Mucosa of rectum (tissue), 2 donors: ENCODE data around the gene FIBCD1.

Experiments used
- H3K27ac ChIP-seq, 2 donors: one replicate each; pipeline ENCODE4 v1.7.0; 2013; ENCODE audit warnings: inconsistent platforms in 2 of 2, low read depth in 2 of 2, low read length in 2 of 2
- H3K27me3 ChIP-seq, 2 donors: one replicate each; pipeline ENCODE4 v1.7.0; 2013; ENCODE audit warnings: low read length in 2 of 2; ENCODE audit not compliant: control insufficient read depth in 2 of 2, insufficient read depth in 2 of 2
- H3K36me3 ChIP-seq, 2 donors: one replicate each; pipeline ENCODE4 v1.7.0; 2013; ENCODE audit warnings: low read length in 2 of 2; ENCODE audit not compliant: control insufficient read depth in 2 of 2, insufficient read depth in 2 of 2
- H3K4me1 ChIP-seq, 2 donors: one replicate each; pipeline ENCODE4 v1.7.0; 2013; ENCODE audit warnings: low read length in 2 of 2, mild to moderate bottlenecking in 1 of 2; ENCODE audit not compliant: control insufficient read depth in 2 of 2, insufficient read depth in 2 of 2
- H3K4me3 ChIP-seq, 2 donors: one replicate each; pipeline ENCODE4 v1.7.0; 2013; ENCODE audit warnings: low read length in 2 of 2
- H3K9ac ChIP-seq, 2 donors: one replicate each; pipeline ENCODE4 v1.7.0; 2013; ENCODE audit warnings: low read length in 2 of 2, low read depth in 1 of 2, mild to moderate bottlenecking in 1 of 2
- H3K9me3 ChIP-seq, 2 donors: one replicate each; pipeline ENCODE4 v1.7.0; 2013; ENCODE audit warnings: low read length in 2 of 2; ENCODE audit not compliant: control insufficient read depth in 2 of 2
- donor health status: healthy.
- donor health status: Normal muscosa, but diverticular disease.

Gene FIBCD1

GRCh38 chr9:130866474-130866965 lies 72.5 kb downstream of the FIBCD1 start:
- H3K27ac ChIP-seq = no peak overlapping the region
- H3K36me3 ChIP-seq = peaks cover 27 to 40% of the 10 kb centered on the region in 2 donors
- H3K9ac ChIP-seq = no peak overlapping the region
- no peaks in the 10 kb centered on the region for H3K27me3 ChIP-seq
- H3K4me3 ChIP-seq = no peak overlapping the region
- H3K4me1 ChIP-seq = peaks cover 0 to 7% of the 10 kb centered on the region in 2 donors
- no peaks in the 10 kb centered on the region for H3K9me3 ChIP-seq

GRCh38 chr9:130865921-130866320 lies 73.1 kb downstream of the FIBCD1 start:
- H3K4me3 ChIP-seq = no peak overlapping the region
- no peak overlapping the region for H3K9ac ChIP-seq
- peaks cover 22 to 36% of the 10 kb centered on the region in 2 donors for H3K36me3 ChIP-seq
- no peak overlapping the region for H3K27ac ChIP-seq
- peaks cover 0 to 7% of the 10 kb centered on the region in 2 donors for H3K4me1 ChIP-seq
- H3K27me3 ChIP-seq = no peaks in the 10 kb centered on the region
- H3K9me3 ChIP-seq = no peaks in the 10 kb centered on the region

GRCh38 chr9:130864541-130864940 lies 74.5 kb downstream of the FIBCD1 start:
- Histone ChIP-seq H3K4me3 (no peak overlapping the region), H3K9ac (no peak overlapping the region), H3K4me1 (peaks cover 0 to 7% of the 10 kb centered on the region in 2 donors), H3K27me3 (no peaks in the 10 kb centered on the region), H3K27ac (no peak overlapping the region), H3K9me3 (no peaks in the 10 kb centered on the region), H3K36me3 (peaks cover 30 to 36% of the 10 kb centered on the region in 2 donors)

- no peak overlapping the region for H3K27ac ChIP-seq
- no peaks in the 10 kb centered on the region for H3K9me3 ChIP-seq
- H3K4me1 ChIP-seq = peaks cover 0 to 3% of the 10 kb centered on the region in 2 donors
- H3K4me3 ChIP-seq = no peak overlapping the region
- H3K9ac ChIP-seq = no peak overlapping the region
- H3K27me3 ChIP-seq = no peaks in the 10 kb centered on the region
- peaks cover 36 to 38% of the 10 kb centered on the region in 2 donors for H3K36me3 ChIP-seq
Observed at GRCh38 chr9:130862747-130863146, 76.3 kb downstream of the FIBCD1 start.

- no peak overlapping the region for H3K27ac ChIP-seq
- H3K4me1 ChIP-seq = peaks cover 0 to 3% of the 10 kb centered on the region in 2 donors
- peaks cover 36 to 42% of the 10 kb centered on the region in 2 donors for H3K36me3 ChIP-seq
- no peak overlapping the region for H3K4me3 ChIP-seq
- no peaks in the 10 kb centered on the region for H3K9me3 ChIP-seq
- H3K27me3 ChIP-seq = no peaks in the 10 kb centered on the region
- no peak overlapping the region for H3K9ac ChIP-seq
Observed at GRCh38 chr9:130862217-130862616, 76.8 kb downstream of the FIBCD1 start.

- Histone ChIP-seq H3K4me3 (no peak overlapping the region), H3K9ac (no peak overlapping the region), H3K27ac (no peak overlapping the region), H3K9me3 (no peaks in the 10 kb centered on the region), H3K4me1 (peaks cover 0 to 3% of the 10 kb centered on the region in 2 donors), H3K36me3 (peaks cover 37 to 46% of the 10 kb centered on the region in 2 donors), H3K27me3 (no peaks in the 10 kb centered on the region)
Observed at GRCh38 chr9:130861372-130862180, 77.5 kb downstream of the FIBCD1 start.

GRCh38 chr9:130860458-130861316 lies 78.4 kb downstream of the FIBCD1 start:
- H3K27me3 ChIP-seq = no peaks in the 10 kb centered on the region
- no peak overlapping the region for H3K9ac ChIP-seq
- H3K4me3 ChIP-seq = no peak overlapping the region
- H3K27ac ChIP-seq = peak overlapping the region; percentile 16 to 57
- H3K4me1 ChIP-seq = peaks cover 0 to 3% of the 10 kb centered on the region in 2 donors
- H3K36me3 ChIP-seq = peaks cover 38 to 51% of the 10 kb centered on the region in 2 donors
- H3K9me3 ChIP-seq = no peaks in the 10 kb centered on the region

- H3K9ac ChIP-seq = no peak overlapping the region
- H3K4me1 ChIP-seq = peaks cover 0 to 3% of the 10 kb centered on the region in 2 donors
- peaks cover 53 to 58% of the 10 kb centered on the region in 2 donors for H3K36me3 ChIP-seq
- H3K27ac ChIP-seq = peak overlapping the region in 1 of 2 donors; percentile 35
- no peaks in the 10 kb centered on the region for H3K9me3 ChIP-seq
- no peak overlapping the region for H3K4me3 ChIP-seq
- no peaks in the 10 kb centered on the region for H3K27me3 ChIP-seq
Observed at GRCh38 chr9:130858739-130859705, 80.0 kb downstream of the FIBCD1 start.

GRCh38 chr9:130857864-130858738 lies 80.9 kb downstream of the FIBCD1 start:
- no peaks in the 10 kb centered on the region for H3K27me3 ChIP-seq
- H3K4me3 ChIP-seq = no peak overlapping the region
- peaks cover 52 to 57% of the 10 kb centered on the region in 2 donors for H3K36me3 ChIP-seq
- no peak overlapping the region for H3K9ac ChIP-seq
- no peaks in the 10 kb centered on the region for H3K4me1 ChIP-seq
- H3K9me3 ChIP-seq = no peaks in the 10 kb centered on the region
- no peak overlapping the region for H3K27ac ChIP-seq
